CD4-positive, alpha-beta T cell treated with Interleukin-15 for 4 hours (primary cell): ENCODE measurements around the gene BHMT.
"Not testable (repeated sequence)": the region's sequence is repeated elsewhere in the genome, so short reads cannot be mapped to it uniquely, and the experiment has no call there.

Experiments
- DNase-seq: peaks from one replicate; pipeline ENCODE4 v3.0.0-alpha.2; 2020; ENCODE audit warnings: low spot score

Gene BHMT

DNA sequence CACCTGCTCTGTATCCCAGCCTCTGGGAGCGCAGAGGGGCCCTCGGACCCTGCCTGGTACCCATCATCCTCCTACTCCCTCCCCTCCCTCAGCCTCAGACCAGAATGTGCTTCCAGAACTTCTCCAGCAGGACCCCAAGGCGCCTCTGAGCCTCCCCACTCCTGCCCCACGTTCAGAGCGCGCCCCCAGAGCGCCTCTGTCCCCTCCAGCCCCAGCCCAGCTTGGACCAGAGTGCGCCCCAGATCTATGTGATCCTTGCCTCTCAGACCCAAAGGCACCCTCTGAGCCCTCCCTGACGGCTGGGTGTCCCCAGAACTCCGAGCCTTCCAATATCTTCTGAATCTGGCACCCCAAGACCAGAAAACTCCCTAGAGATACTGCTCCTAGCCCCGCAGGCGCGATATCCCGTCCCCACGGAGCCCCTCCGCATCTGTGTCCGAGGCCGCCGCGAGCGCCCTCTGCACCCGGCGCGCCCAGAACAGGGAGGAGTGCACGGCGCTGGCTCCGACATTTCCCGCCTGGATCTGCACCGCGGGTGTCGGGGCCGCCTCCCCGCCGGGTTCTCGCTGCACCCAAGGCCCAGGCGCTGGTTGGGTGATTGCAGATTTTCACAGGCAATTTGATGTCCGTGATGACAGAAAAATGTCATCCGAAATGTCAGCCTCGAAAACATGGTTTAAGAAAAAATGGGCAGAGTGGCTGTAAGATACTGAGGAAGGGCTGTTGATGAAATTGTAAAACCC is 522 bp downstream of the BHMT start:
- no peak for DNase-seq

DNA sequence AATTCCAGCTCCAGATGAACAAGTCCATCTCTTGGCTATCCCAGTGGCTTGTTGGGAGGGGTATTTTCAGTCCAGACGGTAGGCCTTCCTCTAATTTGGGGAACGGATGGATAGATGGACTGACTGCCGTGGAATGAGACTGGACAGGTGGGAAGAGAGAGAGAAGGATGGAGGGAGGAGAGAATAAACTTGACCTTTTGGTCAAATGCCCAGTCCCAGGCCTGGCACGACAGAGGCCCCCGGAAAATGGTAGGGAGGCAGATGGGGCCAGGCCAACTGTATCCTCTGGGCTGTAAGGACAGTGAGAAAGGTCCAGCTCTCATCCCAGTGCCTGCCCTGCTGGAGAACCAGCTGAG is 1.1 kb downstream of the BHMT start:
- no peak for DNase-seq

GRCh38 chr5:79119486-79119885 is 7.9 kb downstream of the BHMT start:
- no peak for DNase-seq

GRCh38 chr5:79120221-79120620 is 8.6 kb downstream of the BHMT start:
- no peak for DNase-seq

DNA sequence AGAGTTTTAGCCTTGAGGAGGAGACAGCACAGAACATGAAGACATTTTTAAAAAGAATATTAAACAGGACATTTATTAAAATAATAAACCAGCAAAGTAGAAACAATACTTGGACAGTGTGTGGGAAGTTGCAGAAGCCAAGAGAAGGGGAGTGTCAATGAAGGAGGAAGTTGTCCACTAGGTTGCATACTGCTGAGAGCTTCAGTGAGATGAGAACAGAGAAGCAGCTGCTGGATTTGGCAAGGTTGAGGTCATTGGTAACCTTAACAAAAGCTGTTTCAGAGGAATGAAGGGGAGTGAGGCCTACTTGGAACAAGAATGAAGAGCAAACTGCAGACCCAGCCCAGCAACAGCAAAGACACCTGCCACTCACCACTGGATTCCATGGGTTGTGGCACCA is 11.4 kb downstream of the BHMT start:
- no peak for DNase-seq

DNA sequence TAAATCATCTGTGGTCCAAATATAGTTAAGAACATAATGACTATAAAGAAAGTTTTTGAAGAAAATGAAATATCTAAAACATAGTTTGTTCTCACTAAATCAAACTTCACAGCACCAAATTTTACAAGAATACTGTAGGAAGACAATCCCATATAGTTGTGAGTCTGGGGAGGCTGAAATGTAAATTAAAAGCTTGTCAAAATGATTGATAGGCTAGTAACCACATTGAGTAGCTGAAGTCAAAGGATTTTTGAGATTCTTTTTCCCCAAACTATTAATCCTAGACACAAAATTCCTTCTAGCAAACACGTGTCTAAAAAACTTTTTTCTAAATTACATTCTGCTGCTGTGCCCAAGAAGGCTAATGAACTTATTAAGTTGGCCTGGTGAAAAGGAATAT is 13.0 kb downstream of the BHMT start:
- DNase-seq, result no peak

GRCh38 chr5:79130781-79131180 is 19.2 kb downstream of the BHMT start:
- no peak for DNase-seq

GRCh38 chr5:79133121-79133656 is 21.6 kb downstream of the BHMT start:
- DNase-seq, result peak; percentile 37

- DNase-seq, result peak; percentile 62
These were observed 22.2 kb downstream of the BHMT start for GRCh38 chr5:79133657-79134451.

GRCh38 chr5:79135790-79136553 is 24.4 kb downstream of the BHMT start:
- DNase-seq, result no peak

- DNase-seq, result no peak
These were observed 25.0 kb downstream of the BHMT start for GRCh38 chr5:79136618-79137017.

- DNase-seq, result no peak
These were observed 28.9 kb downstream of the BHMT start for GRCh38 chr5:79140553-79140952.

GRCh38 chr5:79143684-79144379 is 32.2 kb downstream of the BHMT start:
- no peak for DNase-seq

GRCh38 chr5:79147076-79147475 is 35.5 kb downstream of the BHMT start:
- DNase-seq, result no peak

DNA sequence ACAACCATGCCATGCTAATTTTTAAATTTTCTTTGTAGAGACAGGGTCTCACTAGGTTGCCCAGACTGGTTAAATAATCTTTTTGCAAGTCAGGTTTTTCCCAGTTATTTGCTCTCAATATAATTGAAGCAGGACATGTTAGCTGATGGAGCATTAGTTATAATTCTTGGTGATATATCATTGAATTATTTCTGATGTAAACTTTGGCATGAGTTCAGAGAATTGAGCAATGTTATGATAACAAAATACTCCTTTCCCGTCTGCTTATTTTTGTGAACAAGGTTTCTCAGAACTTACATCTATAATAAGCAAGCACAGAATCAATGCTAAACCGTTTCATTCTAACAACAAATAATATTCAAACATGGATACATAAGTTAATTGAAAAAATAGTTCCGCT is 37.8 kb downstream of the BHMT start:
- no peak for DNase-seq

DNA sequence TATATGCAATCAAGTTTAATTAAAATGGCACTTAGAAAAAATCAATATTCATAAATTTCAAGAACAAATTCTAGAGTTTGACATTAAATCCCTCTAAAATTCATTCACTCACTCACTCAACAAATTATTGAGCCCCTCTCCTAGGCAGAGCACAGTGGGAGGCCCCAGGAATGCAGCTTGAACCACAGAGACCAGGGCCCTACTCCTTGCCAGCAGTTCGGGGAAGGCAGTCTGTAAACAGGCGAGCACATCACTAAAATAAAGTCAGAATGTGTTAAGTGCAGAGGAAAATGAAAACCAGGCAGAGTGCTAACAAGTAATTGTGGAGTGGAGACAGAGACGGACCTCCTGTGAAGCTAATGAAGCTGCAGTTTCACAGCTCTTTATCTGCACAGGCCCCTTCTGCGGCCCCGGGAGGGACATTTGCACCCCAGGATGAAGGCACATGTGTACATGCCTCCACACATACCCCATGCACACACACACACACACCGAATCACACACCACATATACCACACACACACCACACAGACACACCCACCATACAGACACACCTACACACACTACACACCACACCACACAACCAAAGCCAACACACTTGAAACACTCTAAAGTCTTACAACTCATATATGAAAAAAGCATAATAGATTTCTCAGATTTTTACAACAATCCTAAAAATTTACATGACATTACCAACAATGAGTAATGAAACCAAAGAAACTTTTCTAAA is 40.5 kb downstream of the BHMT start:
- DNase-seq, result no peak

GRCh38 chr5:79157305-79157704 is 45.7 kb downstream of the BHMT start:
- DNase-seq, result no peak

DNA sequence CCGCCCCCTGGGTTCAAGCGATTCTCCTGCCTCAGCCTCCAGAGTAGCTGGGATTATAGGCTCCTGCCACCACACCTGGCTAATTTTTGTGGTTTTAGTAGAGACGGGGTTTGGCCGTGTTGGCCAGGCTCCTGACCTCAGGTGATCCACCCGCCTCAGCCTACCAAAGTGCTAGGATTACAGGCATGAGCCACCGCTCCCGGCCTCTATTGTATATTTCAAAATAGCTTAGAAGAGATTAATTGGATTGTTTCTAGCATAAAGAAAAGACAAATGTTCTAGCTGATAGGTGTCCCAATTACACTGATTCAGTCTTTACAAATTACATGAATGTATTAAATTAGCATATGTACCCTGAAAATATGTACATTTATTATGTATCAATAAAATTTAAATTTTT is 50.0 kb downstream of the BHMT start:
- not testable (repeated sequence) for DNase-seq

- no peak for DNase-seq
These were observed 56.4 kb downstream of the BHMT start for GRCh38 chr5:79168031-79168430.

GRCh38 chr5:79170661-79171060 is 59.1 kb downstream of the BHMT start:
- no peak for DNase-seq

- DNase-seq, result no peak
These were observed 60.1 kb downstream of the BHMT start for GRCh38 chr5:79171635-79172245.
